NCI-H2227 treated with DMSO at 0.1 percent for 48 hours (cell line): ENCODE data around the gene RNF31.

Experiments used
- DNase-seq: peaks from one replicate; lab custom pipeline; 2025; lab: John Stamatoyannopoulos, UW

RNF31 gene

GRCh38 chr14:24159777-24160498, 12.6 kb downstream of the RNF31 start:
- DNase-seq: no peak

- DNase-seq: no peak
Measured at GRCh38 chr14:24160499-24160849, 13.2 kb downstream of the RNF31 start.

- DNase-seq: peak; percentile 93
Measured at GRCh38 chr14:24160850-24161804, 13.8 kb downstream of the RNF31 start, which contains the start of gene IRF9. Gene IRF9, plus strand, starts transcription at chr14:24161265. Its CDS starts 880 bp downstream, at chr14:24162145.

GRCh38 chr14:24162093-24162492, 14.8 kb downstream of the RNF31 start:
- DNase-seq: no peak

GRCh38 chr14:24164518-24164991, 17.3 kb downstream of the RNF31 start:
- no peak for DNase-seq

- no peak for DNase-seq
Measured at GRCh38 chr14:24165785-24166184, 18.5 kb downstream of the RNF31 start.

- DNase-seq: no peak
Measured at GRCh38 chr14:24167469-24168114, 20.3 kb downstream of the RNF31 start.

GRCh38 chr14:24171422-24172260, 24.3 kb downstream of the RNF31 start, which contains the start of gene REC8:
Gene REC8, plus strand, starts transcription at chr14:24172080. Its CDS starts 473 bp downstream, at chr14:24172553.
- DNase-seq: peak; percentile 98

GRCh38 chr14:24172261-24172860, 25.1 kb downstream of the RNF31 start:
- DNase-seq: no peak

GRCh38 chr14:24172871-24173281, 25.6 kb downstream of the RNF31 start:
- DNase-seq: no peak

GRCh38 chr14:24176599-24176998, 29.3 kb downstream of the RNF31 start:
- no peak for DNase-seq

- no peak for DNase-seq
Measured at GRCh38 chr14:24177041-24177825, 29.9 kb downstream of the RNF31 start.

- no peak for DNase-seq
Measured at GRCh38 chr14:24177891-24178290, 30.6 kb downstream of the RNF31 start.

- no peak for DNase-seq
Measured at GRCh38 chr14:24178399-24179178, 31.3 kb downstream of the RNF31 start.

GRCh38 chr14:24179294-24179960, 32.1 kb downstream of the RNF31 start:
- no peak for DNase-seq

GRCh38 chr14:24179961-24180796, 32.9 kb downstream of the RNF31 start:
- DNase-seq: no peak

GRCh38 chr14:24181371-24182077, 34.2 kb downstream of the RNF31 start:
- DNase-seq: no peak
